HG02642 (cell line): ENCODE measurements around the gene SSR1.

Experiments used
- ATAC-seq: cut with Tn5 transposase; IDR thresholded peaks from one replicate; pipeline ENCODE4 v1.9.1; 2021; ENCODE audit warnings: mild to moderate bottlenecking; ENCODE audit not compliant: unreplicated experiment, poor library complexity

SSR1 gene

DNA sequence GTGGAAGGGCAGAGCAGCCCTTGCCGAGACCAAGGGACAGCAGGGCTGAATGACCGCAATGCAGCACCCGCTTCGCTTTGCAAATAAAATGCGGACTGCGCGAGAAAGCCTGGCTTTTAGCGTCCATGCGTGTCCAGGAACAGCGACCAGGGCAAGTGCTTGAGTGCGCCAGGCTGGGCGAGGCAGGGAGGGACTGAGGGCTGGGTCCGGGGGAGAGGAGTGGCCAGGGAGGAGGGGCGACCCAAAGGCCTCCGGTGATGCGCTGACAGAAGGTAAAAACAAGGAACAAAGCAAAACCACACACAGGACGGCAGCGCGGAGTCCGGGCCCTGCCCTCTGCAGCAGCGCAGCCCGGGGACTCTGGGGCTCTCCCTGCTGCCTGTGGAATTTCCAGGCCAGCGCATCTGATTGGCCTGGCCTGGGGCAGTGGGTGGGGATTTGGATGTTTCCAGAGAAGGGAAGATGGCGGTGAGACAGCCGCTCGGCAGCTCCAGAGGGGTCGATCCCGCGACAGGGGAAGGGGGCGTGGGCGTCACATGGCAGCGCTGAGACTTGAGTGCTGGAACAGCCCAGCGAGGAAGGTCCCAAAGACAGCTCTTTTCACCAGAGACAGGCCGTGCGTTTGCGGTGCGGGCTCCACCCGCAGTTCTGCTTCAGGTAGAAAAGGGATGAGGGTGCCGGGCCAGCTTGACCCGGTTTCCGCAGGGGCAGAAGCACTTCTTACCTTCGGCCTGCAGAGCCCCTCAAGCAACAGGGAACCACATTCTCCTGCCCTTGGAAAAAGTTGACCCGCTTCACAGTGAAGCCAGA lies 51.8 kb downstream of the SSR1 start:
- peak; percentile 90 for ATAC-seq

DNA sequence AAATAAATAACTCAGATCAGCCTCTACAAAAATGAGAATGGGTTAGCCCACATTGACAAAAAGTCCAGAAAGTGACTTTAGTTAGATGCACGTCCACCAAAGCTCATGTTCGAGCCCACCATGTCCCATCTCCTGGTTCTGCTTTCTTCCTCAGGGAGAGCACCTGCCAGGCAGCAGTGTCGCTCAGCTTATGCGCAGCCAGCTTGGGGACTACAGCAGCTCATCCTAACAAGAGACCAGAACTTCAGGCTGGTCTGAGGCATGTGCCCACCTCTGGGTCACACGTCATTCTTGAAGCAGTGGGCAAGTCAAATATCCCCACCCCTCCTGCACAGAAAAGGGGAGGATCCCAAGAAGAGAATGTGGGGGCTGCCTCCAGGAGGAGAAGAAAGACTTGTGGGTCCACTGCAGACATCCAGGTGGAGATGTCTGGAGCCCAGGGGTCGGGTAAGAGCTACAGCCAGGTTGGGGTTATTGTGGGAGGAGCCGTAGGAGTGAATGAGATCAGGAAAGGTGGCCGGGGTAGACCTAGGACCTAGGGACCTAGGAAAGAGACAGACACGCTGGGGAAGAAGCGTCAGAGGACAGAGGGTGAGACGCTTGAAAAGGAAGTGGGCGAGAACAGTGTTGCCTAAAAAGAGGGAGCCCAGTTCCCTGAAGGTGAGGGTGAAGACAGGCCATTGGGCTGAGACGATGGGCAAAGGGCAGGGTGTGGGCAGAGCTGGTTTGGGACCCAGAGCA lies 52.5 kb downstream of the SSR1 start:
- ATAC-seq: peak; percentile 5

DNA sequence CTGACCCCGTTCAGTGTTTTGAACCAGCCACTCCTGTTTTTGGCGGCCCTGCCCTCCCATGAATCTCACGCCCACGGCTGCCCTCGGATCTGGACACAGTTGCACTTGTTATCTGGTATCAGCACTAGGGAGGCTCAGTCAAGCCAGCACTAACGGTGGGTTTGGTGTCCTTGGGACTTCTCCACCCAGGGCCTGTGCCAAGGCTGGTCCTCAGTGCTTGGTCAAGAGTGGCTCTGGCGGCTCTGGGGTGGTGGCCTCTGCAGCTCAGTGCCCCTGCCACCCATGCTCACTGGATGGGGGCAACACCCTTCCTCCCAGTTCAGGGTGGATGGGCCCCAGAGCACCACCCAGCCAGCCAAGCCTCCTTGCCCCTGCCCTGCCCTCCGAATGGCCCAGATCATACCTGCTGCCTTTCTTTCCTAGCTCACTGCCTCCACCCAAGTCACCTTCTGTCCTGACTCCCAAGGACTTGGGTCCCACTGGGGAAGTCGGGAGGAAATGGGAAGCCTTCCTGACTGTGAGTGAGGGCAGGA lies 54.7 kb downstream of the SSR1 start:
- no peak for ATAC-seq

DNA sequence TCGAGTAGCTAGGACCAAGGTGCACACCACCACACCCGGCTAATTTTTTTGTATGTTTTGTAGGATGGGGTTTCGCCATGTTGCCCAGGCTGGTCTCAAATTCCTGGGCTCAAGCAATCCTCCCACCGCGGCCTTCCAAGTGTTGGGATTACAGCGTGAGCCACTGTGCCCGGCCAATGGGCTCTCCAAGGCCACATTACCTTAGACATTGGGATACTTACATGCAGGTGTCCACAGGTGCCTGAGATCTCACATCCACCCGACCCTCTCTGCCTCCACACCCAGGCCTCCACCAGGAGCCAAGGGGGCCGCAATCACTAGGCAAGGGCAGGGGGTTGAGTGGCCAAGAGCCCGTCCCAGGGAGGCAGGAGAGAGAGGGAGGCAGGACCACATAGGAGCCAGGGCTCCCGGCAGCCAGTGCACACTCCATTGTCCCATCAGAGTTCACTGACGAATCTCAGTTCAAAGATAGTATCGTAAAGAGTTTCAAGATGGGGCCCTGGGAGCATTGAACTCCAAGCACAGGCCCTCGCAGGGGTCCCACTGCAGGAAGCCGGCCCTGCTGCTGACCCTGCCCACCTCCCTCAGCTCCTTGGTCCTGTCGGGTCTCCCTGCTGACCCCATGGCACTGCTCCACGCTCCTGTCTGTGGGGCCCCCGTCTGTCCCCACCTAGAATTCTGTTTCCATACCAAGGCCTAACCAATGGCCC lies 55.3 kb downstream of the SSR1 start:
- ATAC-seq: no peak

DNA sequence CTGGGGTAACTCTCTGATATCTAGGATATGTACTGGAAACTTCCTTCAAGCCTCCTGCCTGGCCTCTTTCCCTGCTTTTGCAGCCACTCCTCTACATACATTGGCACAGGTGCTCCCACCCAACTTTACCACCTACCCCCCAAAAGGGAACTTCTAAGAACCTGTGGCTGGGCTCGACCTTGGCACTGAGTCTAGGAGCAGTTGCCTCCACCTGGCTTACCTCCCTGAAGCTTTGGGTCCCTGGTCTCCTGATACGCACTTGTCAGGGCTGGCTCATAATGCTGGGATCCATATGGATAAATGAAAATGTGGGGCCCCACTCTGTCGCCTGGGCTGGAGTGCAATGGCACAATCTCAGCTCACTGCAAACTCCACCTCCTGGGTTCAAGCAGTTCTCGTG lies 56.2 kb downstream of the SSR1 start:
- no peak for ATAC-seq

DNA sequence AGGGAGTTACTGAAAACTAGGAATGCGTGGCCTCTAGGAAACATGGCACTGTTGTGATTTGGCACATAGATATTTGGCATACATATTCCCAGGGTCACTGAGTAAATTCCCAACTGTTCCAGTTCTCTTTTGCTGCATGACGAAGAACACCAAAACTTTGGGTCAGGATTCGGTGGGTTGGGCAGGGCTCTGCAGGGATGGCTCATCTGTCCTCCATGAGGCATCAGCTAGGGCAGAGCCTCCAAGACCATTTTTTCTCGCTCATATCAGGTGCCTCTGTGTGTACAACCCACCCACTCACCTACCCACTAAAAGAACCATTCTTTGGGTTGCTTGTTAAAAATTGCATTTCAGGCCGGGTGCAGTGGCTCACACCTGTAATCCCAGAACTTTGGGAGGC lies 57.1 kb downstream of the SSR1 start:
- ATAC-seq: no peak

DNA sequence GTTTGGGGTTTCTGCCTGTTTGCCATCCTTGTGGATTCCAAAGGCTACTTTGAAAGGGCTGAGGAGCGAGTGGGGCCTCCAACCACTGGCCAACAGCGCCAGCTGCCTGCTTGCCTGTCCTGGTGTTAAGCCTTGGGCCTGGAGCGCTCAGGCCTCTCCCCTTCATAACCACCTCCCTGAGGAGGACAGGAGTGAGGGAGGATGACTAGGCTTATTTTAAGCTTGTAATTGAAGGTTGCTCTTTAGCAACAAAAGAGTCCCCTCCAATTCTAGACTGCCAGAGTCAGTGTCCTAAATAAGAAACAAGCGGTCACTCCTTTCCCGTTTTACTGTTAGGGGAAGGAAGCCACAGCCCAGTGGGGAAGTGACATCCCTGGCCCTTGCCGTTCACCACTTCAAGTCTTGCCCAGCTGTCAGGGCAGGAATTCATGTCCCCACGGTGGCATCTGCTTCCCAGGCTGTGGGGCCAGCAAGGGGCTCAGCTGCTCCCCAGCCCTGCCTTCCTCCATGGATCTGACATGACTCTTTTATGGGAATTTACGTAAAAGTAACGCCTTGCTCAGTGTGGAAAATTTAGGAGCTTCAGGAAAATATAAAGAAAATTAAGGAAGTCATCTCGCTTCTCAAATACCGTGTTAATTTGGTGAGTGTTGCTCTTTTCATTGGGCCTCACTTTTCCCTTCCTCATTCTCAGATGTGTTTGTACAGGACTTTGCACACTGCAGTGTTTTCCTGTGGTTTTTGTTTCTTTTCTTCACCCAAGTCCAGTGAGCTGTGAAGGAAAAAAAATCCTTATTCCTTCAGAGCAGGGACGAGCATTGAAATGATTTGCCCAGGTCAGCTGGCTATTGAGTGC lies 57.8 kb downstream of the SSR1 start:
- ATAC-seq: no peak

DNA sequence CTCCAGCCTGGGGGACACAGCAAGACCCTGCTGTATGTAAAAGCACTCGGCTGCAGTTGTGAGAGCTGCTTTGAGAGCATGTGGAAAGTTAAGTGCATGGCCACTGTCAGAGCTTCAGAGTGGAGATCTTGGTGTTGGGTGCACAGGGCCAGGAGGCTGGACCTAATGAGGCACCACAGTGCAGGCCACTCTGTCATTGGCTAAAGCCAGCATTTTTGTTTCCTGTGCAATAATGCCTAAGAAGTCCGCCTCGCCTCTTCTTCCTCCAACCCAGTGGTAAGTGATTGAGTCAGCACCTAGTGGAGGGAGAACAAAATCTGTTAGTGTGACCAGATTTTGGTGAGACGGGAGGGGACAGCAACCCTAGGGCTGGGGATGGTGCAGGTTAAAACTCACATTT lies 60.6 kb downstream of the SSR1 start:
- no peak for ATAC-seq

DNA sequence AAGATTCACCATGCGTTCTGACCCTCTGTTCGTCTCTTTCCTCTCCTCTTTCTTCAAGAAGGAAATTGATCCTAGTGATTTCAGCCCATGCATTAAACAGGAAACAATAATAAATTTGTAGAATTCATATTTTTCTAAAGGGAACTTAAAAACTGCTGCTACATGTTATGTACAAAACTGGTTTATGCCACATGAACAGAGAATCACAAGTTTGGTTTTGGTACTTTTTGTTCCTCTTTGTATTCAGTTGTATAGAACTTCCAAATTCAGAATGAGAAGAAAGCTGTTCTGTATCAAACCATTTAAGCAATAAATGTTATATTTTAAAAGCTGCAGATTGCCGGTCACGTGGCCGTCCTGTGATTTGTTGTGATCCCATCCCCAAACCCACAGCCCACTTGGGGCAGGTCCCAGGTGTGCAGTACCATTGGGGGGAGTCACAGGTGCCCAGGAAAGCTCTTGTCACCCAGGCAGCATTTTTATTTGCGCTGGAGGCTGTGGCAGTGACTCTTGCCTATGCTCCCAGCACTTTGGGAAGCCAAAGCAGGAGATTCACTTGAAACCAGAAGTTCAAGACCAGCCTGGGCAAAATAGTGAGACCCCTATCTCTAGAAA lies 61.2 kb downstream of the SSR1 start:
- ATAC-seq: no peak

DNA sequence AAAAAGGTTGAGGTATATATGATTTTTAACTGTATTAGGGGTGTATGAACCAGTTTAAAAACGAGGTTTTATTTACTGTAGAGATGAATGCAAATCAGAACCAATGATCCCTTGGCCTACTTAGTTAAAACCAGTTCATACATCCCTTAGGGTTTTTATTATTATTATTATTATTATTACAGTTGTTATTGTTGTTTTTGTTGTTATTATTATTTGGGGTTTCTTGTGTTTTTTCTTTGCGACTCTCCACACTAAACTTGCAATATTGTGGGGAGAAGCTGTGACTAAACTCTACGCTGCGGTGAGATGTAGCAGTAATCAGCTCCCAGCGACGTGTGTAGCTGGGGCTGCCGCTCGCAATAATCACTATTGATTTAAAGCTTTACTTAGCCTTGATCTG lies 62.2 kb downstream of the SSR1 start:
- no peak for ATAC-seq

DNA sequence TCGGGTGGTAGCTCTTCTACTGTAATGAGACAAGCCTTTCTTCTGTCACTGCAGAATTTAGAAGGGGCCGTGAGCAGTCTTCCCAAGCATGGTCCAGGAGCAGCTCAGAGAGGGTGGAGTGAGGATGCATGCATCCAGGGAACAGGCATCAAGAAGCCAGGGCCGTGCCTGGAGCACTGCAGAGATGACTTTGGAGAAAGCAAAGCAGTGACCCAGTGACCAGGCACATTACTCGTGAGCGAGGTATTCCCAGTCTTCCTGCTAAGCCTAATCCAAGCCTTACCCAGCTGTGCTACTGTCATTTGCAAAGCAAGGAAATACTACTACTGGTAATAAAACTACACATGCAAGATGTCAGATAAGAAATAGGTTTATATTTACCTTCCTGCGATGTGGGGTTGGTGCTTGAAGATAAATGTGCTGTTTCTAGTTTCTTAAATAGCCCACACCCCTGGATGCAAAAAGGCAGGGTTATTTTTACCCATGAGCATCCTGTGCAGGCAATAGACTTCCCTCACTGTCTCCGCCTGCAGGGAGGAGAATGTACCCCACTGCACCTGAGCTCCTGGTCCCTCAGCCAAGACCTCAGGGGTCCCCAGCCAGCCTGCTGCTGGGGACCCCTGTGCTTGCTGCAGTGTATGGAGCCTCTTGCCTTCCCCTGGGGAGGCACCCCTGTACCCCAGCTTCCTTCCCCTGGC lies 62.9 kb downstream of the SSR1 start:
- ATAC-seq: no peak

DNA sequence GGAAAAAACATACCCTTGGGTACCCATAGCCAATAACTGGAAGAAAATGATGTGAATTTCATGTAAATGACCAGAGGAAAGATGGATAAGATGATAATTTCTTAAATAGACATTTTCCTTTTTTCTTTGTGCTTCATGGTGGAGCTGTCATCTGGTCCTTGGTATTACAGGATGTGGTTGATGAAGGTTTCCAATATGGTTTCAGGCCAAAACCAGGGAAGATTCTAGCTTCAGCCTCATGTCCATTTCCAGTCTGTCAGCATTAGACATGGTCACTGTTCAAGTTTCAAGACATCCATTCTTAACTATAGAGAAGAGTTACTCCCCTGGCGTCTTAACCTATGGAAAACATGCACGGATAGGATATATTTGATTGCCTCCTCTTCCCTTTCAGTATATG lies 63.6 kb downstream of the SSR1 start:
- no peak for ATAC-seq

DNA sequence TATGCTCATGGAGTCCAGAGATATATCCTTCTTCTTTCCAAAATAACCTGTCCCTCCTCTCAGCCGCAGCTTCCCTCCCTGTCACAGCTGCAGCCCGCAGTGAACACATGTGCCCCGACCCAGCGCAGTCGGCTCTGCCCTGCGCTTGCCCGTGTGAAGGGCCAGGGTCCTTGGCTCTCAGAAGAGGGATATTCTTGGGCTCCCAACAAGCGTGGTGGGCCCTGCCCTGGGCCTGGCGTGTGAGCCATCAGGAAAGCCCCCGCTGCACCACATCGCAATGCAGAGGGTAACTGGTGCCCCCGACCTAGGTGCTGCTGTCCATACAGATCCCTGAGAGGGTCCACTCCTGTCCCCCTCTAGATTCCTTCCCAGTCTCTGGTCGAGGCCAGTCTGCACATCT lies 65.2 kb downstream of the SSR1 start:
- ATAC-seq: no peak

DNA sequence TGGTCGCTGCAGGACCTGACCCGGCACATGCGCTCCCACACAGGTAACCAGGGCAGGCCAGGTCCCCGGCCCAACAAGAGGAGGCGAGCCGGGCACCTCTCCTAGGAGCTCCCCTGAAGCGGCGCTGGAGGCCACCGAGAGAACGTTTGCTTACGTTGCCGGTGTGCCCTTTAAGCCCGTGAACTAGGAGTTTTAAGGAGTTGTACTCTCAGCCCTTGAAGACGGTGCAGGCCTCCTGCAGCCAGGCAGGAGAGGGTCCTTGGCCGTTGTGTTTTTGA lies 65.9 kb downstream of the SSR1 start:
- ATAC-seq: no peak

DNA sequence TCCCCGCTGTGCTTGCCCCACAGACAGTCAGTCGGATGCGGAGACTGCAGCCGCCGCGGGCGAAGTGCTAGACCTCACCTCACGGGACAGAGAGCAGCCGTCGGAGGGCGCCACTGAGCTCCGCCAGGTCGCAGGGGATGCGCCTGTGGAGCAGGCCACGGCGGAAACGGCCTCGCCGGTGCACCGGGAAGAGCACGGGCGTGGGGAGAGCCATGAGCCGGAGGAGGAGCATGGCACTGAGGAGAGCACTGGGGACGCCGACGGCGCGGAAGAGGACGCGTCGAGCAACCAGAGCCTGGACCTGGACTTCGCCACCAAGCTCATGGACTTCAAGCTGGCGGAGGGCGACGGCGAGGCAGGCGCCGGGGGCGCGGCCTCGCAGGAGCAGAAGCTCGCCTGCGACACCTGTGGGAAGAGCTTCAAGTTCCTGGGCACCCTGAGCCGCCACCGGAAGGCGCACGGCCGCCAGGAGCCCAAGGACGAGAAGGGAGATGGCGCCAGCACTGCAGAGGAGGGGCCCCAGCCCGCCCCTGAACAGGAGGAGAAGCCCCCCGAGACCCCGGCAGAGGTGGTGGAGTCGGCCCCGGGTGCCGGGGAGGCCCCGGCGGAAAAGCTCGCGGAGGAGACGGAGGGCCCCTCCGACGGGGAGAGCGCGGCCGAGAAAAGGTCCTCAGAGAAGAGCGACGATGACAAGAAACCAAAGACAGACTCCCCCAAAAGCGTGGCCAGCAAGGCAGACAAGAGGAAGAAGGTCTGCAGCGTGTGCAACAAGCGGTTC lies 66.4 kb downstream of the SSR1 start:
- no peak for ATAC-seq

DNA sequence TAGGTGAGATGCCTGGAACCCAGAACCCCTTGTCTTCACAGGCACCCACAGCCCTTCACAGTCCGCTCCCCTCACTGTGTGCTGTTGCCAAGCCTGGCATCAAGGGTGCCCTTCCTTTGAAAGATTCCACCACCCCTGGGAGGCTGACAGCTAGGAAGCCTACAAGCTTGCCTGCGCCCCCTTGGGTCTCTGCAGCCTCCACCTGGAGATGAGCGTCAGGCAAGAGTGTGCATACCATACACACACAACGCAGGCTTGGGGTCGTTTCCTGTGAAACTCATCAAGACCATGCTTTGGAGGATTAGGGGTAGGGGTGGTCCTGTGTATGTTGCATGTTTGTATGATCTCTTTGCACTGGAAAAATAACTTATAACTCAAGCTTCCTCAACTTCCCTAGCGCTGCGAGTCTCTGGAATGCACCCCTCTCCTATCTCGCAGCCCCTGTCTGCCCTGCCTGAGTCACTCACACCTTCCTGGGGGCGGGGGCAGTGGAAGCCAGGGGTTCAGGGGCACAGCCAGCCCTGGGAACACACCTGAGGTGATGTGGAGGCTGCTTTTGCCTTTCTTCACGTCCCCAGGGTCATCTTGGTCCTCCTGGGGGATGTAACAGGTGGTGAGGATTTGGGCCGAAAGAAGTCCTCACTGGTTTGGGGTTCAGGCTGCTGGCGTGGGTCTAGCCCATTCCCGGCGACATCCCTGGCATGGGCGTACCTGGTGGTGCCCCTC lies 67.2 kb downstream of the SSR1 start:
- no peak for ATAC-seq

DNA sequence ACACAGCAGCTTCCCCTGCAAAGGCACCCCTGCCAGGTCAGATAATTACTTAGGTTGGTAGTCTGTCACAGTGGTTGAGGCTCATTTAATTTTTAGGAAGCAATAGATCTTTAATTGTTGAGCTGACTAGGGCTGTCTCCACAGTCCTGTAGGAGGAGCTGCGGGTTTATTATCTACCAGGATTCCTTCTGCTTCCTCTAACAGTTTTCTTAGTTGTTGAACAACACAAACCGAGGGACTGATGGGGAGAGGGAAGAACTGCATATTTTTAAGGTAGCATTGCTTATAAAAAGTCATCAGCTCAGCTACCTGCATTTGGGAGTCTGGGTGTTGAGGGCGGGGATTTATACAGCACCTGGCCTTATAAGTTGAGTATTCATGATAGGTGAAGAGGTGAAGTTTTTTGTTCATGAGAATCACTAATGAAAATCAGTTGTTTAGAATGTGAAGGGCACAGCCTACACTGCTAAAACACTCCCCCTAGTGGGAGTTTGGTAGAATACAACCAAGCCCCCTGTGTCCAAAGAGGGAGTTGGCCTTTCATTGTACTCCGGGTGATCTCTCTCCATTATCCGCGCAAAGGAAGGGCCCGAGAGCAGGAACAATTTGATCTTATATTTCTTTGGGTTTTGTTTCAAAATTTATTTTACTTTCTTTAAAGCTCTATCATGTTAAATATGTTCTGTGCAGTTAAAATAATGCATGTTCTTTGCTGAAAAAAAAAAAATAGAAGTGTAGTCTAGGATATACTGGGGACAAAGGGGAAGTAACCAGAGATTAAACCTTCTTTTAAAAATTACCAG lies 69.6 kb downstream of the SSR1 start:
- ATAC-seq: no peak
